A673 (cell line): ENCODE data around the gene CLDN17.

Experiments
- EZH2 ChIP-seq: fragments of 200-600 bp; sonication (generic); IDR thresholded peaks from 2 replicates; pipeline ENCODE4 v1.6.1; 2017; ENCODE audit warnings: borderline replicate concordance, low read depth, mild to moderate bottlenecking, mixed read lengths, antibody characterized with exemption, low read length; ENCODE audit not compliant: poor library complexity, severe bottlenecking
- TF ChIP-seq, protein P1 (sequence below): fragments of 300-800, 200-600 bp; sonication (generic); conservative IDR thresholded peaks from 2 replicates; pipeline ENCODE4 v1.5.1; 2017; ENCODE audit warnings: low read depth, mild to moderate bottlenecking, antibody characterized with exemption, low read length, moderate library complexity, mixed read lengths

- TF ChIP-seq, protein P1, sequence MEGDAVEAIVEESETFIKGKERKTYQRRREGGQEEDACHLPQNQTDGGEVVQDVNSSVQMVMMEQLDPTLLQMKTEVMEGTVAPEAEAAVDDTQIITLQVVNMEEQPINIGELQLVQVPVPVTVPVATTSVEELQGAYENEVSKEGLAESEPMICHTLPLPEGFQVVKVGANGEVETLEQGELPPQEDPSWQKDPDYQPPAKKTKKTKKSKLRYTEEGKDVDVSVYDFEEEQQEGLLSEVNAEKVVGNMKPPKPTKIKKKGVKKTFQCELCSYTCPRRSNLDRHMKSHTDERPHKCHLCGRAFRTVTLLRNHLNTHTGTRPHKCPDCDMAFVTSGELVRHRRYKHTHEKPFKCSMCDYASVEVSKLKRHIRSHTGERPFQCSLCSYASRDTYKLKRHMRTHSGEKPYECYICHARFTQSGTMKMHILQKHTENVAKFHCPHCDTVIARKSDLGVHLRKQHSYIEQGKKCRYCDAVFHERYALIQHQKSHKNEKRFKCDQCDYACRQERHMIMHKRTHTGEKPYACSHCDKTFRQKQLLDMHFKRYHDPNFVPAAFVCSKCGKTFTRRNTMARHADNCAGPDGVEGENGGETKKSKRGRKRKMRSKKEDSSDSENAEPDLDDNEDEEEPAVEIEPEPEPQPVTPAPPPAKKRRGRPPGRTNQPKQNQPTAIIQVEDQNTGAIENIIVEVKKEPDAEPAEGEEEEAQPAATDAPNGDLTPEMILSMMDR: no peak
- TF ChIP-seq EZH2: no peak
These were observed 40.1 kb upstream of the CLDN17 start for GRCh38 chr21:30206551-30207251.
